Neuron (in vitro differentiated cells): Measurements from ENCODE around the gene TRIM2.

ENCODE experiments used
- H2AFZ ChIP-seq: one replicate; pipeline ENCODE4 v1.6.1; 2013; ENCODE audit warnings: low read depth, mild to moderate bottlenecking, inconsistent platforms, low read length, moderate library complexity
- H3K27me3 ChIP-seq: one replicate; pipeline ENCODE4 v1.6.1; 2013; ENCODE audit warnings: low read length; ENCODE audit not compliant: insufficient read depth
- H3K36me3 ChIP-seq: one replicate; pipeline ENCODE4 v1.6.1; 2013; ENCODE audit warnings: low read length; ENCODE audit not compliant: insufficient read depth
- H3K4me1 ChIP-seq: one replicate; pipeline ENCODE4 v1.6.1; 2013; ENCODE audit warnings: low read length; ENCODE audit not compliant: insufficient read depth
- H3K4me3 ChIP-seq: 2 replicates; pipeline ENCODE4 v1.5.1; 2013; ENCODE audit warnings: mild to moderate bottlenecking, low read length, moderate library complexity
- H3K9me3 ChIP-seq: one replicate; pipeline ENCODE4 v1.6.1; 2013; ENCODE audit warnings: low read length

Gene TRIM2

DNA sequence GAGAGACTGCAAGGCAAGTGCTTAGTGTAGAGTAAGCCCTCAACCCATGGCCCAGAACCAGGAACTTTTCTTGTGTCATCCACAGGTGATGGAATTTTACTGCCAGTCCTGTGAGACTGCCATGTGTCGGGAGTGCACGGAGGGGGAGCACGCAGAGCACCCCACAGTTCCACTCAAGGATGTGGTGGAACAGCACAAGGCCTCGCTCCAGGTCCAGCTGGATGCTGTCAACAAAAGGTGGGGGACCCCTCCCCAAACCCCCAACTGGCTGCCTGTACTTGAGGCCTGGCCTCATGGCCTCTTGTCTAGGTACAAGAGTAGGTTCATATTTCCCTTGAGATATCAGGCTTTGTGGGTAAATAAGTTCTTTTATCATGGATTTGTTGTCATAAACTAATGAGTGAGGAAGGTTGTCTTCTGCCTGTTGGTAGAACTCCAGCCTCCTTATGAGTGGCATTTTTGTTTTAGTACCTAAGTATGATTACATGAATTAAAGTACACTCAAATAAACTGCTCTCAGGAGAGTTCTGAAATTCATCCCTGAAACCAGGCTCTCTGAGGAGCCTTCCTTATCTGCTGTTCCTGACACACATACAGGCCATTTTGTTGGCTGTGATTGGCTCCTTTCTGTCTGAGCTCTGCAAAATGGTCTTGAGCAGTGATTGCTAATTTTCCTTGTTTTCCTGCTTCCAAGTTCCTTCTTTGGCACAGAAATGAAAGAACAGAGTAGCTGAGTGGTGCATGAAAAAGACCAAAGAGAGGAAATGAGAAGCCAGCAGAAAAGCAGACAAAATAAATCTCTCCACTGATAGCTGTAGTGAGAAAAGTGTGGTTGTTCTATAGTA lies 88.9 kb downstream of the TRIM2 start:
- Histone ChIP-seq H3K4me3 (no peak overlapping the region), H3K4me1 (no peaks in the 10 kb centered on the region), H3K36me3 (peaks cover 84% of the 10 kb centered on the region), H3K27me3 (no peaks in the 10 kb centered on the region), H3K9me3 (peaks cover 17% of the 10 kb centered on the region), H2AFZ (no peak overlapping the region)

DNA sequence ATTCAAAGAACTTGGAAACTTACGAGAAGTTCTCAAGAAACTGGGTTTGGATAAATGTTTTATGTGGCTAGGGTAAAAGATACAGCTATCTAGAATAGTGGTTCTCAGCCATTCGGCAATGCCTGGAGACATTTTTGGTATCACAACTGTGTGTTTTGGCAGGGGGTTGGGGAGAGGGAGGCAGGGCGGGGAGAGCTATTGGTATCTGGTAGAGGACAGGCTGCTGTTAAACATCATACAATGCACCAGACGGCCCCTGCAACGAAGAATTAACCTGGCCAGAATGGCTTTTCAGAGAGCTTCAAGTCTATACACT lies 89.5 kb downstream of the TRIM2 start:
- Histone ChIP-seq H3K9me3 (peaks cover 20% of the 10 kb centered on the region), H3K36me3 (peaks cover 90% of the 10 kb centered on the region), H2AFZ (no peak overlapping the region), H3K27me3 (no peaks in the 10 kb centered on the region), H3K4me3 (no peak overlapping the region), H3K4me1 (no peaks in the 10 kb centered on the region)

DNA sequence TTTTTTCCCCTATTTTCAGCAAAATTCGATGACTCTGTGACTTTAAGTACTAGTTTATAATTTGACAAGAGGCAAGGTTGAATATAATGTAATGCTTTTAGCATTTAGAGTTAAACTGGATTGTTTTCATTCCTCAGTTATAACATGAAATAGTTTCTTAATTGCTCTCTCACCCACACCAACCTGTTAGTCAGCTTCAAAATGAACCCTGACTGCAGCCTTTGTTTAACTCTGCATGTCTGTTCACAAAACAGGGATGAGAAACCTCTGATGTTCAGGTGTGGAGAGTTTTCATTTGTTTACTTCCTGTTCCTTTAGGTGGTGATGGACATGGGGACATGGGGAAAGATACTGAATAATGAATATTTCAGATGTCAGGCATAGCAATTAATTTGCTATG lies 90.4 kb downstream of the TRIM2 start:
- H3K4me3 ChIP-seq = no peak overlapping the region
- peaks cover 27% of the 10 kb centered on the region for H3K9me3 ChIP-seq
- peaks cover 94% of the 10 kb centered on the region for H3K36me3 ChIP-seq
- H3K27me3 ChIP-seq = no peaks in the 10 kb centered on the region
- no peak overlapping the region for H2AFZ ChIP-seq
- no peaks in the 10 kb centered on the region for H3K4me1 ChIP-seq

DNA sequence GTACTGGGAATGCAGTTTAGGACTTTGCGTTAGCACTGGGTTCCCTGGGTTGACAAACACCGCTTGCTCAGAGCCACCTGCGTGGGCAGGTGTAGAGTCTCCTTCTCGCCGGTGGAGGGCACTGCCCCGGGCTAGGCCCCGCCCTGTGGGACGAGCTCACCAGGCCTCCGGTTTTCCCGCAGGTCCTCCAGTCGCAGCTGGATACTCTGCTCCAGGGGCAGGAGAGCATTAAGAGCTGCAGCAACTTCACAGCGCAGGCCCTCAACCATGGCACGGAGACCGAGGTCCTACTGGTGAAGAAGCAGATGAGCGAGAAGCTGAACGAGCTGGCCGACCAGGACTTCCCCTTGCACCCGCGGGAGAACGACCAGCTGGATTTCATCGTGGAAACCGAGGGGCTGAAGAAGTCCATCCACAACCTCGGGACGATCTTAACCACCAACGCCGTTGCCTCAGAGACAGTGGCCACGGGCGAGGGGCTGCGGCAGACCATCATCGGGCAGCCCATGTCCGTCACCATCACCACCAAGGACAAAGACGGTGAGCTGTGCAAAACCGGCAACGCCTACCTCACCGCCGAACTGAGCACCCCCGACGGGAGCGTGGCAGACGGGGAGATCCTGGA lies 91.0 kb downstream of the TRIM2 start:
- peaks cover 32% of the 10 kb centered on the region for H3K9me3 ChIP-seq
- H3K4me1 ChIP-seq = no peaks in the 10 kb centered on the region
- no peaks in the 10 kb centered on the region for H3K27me3 ChIP-seq
- H3K4me3 ChIP-seq = no peak overlapping the region
- no peak overlapping the region for H2AFZ ChIP-seq
- H3K36me3 ChIP-seq = peaks cover 94% of the 10 kb centered on the region

DNA sequence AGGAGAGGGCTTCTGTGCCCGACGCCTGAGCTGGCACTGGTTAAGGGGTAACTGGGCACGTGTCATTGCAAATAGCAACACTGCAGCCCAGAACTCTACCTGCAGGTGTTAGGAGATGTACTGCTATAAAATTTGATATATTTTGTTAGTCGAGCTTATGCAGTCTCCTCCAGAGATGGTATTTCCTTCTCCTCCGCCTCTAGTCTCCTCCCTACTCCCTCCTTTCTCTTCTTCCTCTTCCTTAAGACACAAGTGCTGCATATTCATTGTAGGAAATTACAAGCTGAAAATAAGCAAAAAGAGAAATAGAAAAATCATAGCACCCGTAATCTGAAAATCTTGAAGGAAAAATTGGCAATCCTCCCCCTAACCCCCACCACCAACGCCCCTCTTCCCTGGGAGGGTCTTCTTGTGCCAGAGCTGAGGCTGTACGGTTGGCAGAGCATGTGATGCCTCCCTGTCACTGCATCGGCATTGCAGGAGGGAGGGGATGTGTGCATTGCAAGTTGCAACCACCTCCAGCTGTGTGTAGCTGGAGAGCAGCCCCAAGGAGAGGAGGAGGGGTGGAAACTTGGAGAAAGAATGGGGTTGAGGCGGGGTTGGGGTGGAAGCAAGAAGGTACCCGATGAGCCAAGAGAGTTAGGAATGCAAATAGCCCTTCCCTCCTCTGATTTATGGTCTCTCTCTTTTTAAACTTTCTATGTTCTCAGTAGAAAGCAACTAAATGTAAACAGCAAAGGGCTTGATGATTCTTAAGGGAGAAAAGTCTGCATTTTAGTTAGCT lies 92.0 kb downstream of the TRIM2 start:
- Histone ChIP-seq H3K4me3 (no peak overlapping the region), H3K4me1 (no peaks in the 10 kb centered on the region), H3K36me3 (peaks cover 93% of the 10 kb centered on the region), H3K27me3 (no peaks in the 10 kb centered on the region), H2AFZ (no peak overlapping the region), H3K9me3 (peaks cover 35% of the 10 kb centered on the region)

DNA sequence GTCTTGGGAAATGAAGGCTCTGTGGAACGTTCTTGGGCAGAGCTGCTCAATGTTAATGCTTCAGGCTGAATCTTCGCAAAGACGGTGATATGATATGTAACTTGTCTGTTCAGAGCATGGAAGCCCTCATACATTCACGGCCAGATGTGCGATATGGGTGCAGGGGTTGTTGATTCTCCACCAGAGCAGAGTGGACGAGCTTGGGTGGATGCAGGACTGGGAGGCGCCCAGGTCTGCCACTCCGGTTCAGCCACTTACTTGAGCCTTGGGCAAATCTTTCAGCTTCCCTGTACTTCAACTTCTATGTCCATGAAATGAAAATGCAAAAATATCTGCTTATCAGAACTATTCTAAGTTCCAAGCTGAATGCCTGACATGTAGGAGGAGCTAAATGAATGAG lies 92.9 kb downstream of the TRIM2 start:
- peaks cover 39% of the 10 kb centered on the region for H3K9me3 ChIP-seq
- H3K4me1 ChIP-seq = no peaks in the 10 kb centered on the region
- no peak overlapping the region for H2AFZ ChIP-seq
- H3K27me3 ChIP-seq = no peaks in the 10 kb centered on the region
- peaks cover 93% of the 10 kb centered on the region for H3K36me3 ChIP-seq
- H3K4me3 ChIP-seq = no peak overlapping the region

DNA sequence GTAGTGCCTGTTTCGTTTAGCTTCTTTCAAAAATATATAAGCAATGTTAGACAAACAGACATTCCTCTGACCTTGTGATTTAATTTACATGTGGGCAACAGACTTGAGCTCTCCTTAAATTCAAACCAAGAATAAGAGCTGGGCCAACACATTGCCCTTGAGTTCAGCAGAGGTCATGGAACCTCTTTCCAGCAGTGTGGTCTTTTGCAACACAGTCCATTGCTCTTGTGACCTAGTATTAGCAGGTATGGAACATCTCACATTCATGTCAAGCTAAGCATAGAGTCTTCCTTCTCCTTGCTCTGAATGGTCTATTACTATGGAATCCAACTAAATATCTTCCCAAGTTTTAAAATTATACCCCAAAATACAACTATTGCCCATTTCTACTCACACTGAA lies 106.5 kb downstream of the TRIM2 start:
- peaks cover 74% of the 10 kb centered on the region for H3K36me3 ChIP-seq
- no peaks in the 10 kb centered on the region for H3K27me3 ChIP-seq
- H2AFZ ChIP-seq = no peak overlapping the region
- H3K4me1 ChIP-seq = peaks cover 4% of the 10 kb centered on the region
- H3K9me3 ChIP-seq = peaks cover 3% of the 10 kb centered on the region
- no peak overlapping the region for H3K4me3 ChIP-seq

DNA sequence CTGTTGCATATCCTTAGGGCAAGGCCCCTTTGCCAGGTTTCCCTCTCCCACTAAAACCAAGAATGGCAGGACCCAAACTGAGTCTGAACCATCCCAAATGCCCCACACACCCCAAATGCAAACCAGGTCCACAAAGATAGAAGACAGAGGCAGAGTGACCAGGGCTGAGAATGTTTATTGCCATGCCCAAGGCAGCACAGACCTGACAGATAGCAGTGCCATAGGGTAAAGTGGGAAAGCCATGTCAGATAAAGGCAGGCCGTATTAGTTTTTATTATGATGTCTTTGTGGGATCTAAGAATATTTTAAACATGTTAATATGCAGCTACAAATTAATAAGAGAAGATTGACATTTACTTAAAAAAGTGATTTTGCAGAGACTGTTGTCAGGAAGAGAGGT lies 110.7 kb downstream of the TRIM2 start:
- no peak overlapping the region for H2AFZ ChIP-seq
- no peaks in the 10 kb centered on the region for H3K9me3 ChIP-seq
- H3K4me1 ChIP-seq = peaks cover 4% of the 10 kb centered on the region
- peaks cover 64% of the 10 kb centered on the region for H3K36me3 ChIP-seq
- no peaks in the 10 kb centered on the region for H3K27me3 ChIP-seq
- H3K4me3 ChIP-seq = no peak overlapping the region

DNA sequence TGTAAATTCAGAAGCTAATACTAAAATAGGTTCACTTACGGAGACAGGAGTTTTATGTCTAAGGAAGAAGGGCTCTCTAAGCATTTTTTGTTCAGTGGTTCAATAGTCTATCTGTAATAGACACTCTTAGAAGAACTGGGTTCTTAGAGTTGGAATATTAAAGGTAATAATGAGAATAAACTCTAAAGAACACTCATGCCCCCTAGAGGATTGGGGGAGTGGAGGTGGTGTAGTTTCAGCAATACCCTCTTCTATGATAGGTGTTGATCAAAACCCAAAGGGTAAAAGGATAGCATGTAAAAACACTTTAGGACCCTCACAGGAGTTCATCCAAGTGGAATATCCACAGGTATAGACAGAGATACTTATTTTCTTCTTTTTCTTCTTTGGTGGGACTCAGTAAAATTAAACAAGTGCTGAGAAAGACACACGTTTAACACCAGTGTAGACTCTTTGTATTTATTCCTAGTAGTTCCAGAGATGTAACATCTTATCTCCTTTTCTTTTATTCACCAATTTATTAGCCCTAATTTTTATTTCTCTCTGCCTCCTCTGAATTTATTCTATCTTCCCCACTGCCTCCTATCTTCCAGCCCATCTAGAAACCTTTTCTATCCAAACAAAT lies 114.6 kb downstream of the TRIM2 start:
- H3K27me3 ChIP-seq = no peaks in the 10 kb centered on the region
- H3K4me3 ChIP-seq = no peak overlapping the region
- H3K36me3 ChIP-seq = peaks cover 75% of the 10 kb centered on the region
- no peaks in the 10 kb centered on the region for H3K4me1 ChIP-seq
- H3K9me3 ChIP-seq = no peaks in the 10 kb centered on the region
- no peak overlapping the region for H2AFZ ChIP-seq

DNA sequence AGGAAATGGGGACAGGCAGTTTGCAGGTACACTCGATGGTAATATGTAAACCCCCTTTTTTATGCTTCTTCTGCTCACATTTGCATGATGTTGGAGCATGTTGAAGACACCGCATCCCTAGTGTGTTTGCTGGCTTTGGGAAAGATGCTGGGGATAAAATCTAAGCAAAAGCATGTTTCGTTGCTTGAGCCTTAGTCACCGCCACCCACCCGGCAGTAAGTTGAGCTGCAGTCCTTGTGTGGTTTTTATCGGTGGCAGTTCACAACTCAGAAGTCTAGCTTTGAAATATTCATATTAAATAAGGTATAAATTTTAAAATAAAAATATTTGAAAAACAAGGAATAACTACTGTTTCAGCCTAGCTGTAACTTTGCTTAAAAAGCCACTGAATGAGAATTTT lies 118.5 kb downstream of the TRIM2 start:
- no peaks in the 10 kb centered on the region for H3K9me3 ChIP-seq
- H3K4me1 ChIP-seq = no peaks in the 10 kb centered on the region
- peaks cover 90% of the 10 kb centered on the region for H3K36me3 ChIP-seq
- no peak overlapping the region for H2AFZ ChIP-seq
- H3K4me3 ChIP-seq = no peak overlapping the region
- H3K27me3 ChIP-seq = no peaks in the 10 kb centered on the region

DNA sequence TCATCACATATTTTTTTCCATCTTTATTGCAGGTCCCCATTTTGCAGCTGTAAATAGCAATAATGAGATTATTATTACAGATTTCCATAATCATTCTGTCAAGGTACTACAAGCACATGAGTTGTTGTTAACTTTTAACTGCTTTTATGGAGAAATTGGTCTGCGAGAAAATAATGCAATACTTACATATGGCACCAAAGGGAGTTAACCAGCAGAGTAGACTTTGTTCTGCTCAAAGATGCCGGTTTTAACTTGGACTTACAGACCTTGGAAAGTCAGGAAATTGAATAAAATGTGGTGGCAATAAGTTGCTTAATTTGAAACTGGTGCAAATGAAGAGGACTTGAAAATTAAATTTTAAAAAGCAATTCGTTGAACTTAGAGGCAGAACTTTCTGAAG lies 119.8 kb downstream of the TRIM2 start:
- Histone ChIP-seq H3K9me3 (no peaks in the 10 kb centered on the region), H3K36me3 (peaks cover 93% of the 10 kb centered on the region), H3K4me1 (no peaks in the 10 kb centered on the region), H3K27me3 (no peaks in the 10 kb centered on the region), H3K4me3 (no peak overlapping the region), H2AFZ (no peak overlapping the region)

DNA sequence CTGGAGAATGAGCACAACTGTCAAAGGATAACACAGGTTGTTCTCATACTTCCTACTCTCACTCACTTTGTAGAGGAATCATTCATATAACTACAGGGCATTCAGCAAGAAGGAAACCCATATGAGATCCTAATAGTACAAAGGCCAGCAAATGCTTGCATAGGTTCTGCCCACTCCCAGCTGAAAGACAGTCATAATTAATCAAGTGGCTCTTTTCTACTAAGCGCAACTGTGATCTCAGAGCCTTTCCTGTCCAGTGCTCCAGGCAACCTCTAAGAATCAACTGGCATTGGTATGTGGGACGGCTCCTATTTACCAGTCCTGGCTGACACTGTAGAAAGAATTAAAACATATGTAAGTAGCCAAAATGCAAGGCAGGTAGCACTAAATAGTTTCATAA lies 121.3 kb downstream of the TRIM2 start:
- Histone ChIP-seq H2AFZ (no peak overlapping the region), H3K36me3 (peaks cover 95% of the 10 kb centered on the region), H3K4me1 (no peaks in the 10 kb centered on the region), H3K4me3 (no peak overlapping the region), H3K9me3 (no peaks in the 10 kb centered on the region), H3K27me3 (no peaks in the 10 kb centered on the region)

DNA sequence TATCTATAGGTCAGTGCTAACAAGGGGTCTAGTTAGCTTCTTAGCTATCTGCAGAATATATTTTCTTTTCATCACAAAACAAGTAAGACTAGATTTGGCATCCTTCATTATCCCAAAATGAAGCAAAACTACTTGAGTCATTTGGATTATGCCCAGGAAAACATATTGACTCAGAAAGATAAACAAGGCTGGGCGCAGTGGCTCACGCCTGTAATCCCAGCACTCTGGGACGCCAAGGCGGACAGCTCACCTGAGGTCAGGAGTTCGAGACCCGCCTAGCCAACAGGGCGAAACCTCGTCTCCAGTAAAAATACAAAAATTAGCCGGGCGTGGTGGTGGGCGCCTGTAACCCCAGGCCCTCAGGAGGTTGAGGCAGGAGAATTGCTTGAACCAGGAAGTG lies 122.3 kb downstream of the TRIM2 start:
- H3K4me3 ChIP-seq = no peak overlapping the region
- no peak overlapping the region for H2AFZ ChIP-seq
- no peaks in the 10 kb centered on the region for H3K9me3 ChIP-seq
- no peaks in the 10 kb centered on the region for H3K27me3 ChIP-seq
- peaks cover 94% of the 10 kb centered on the region for H3K36me3 ChIP-seq
- H3K4me1 ChIP-seq = no peaks in the 10 kb centered on the region
